NB4 (cell line): ENCODE data around the gene KRTAP4-3.

ENCODE experiments used
- MYC ChIP-seq: IDR thresholded peaks from 2 replicates; pipeline ENCODE4 v1.6.1; 2011; ENCODE audit warnings: low read depth, low read length
- POLR2A ChIP-seq: IDR thresholded peaks from 2 replicates; pipeline ENCODE4 v1.6.1; 2011; ENCODE audit warnings: mild to moderate bottlenecking; ENCODE audit not compliant: insufficient read length; ENCODE audit errors: extremely low read depth
- TF ChIP-seq, protein P1 (sequence below): IDR thresholded peaks from one replicate; pipeline ENCODE4 v1.5.1; 2012; ENCODE audit warnings: low read depth, low read length

DNA sequence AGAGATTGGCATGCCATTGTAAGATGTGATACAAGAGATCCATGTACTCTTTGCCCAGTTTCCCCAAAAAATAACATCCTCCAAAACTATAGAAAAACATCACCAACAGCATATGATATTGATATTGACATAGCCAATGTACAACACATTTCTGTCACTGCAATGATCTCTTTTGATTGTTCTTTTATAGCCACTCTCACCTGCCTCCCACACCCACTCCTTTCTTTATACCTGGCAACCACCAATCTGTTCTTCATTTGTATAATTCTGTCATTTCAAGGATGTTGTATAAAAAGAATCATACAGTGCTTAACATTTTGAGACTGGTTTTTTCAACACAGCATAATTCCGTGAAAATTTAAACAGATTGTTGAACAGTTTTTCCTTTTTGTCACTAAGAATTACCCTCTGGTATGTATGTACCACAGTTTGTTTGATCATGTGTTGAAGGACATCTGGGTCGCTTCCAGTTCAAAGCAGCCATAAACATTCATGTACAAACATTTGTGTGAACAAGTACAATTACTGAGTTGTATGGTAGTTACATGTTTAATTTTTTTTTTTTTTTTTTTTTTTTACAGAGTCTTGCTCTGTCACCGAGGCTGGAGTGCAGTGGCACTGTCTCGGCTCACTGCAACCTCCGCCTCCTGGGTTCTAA lies 31.5 kb upstream of the KRTAP4-3 start:
- TF ChIP-seq MYC (no peak), POLR2A (no peak)
- TF ChIP-seq, protein P1, sequence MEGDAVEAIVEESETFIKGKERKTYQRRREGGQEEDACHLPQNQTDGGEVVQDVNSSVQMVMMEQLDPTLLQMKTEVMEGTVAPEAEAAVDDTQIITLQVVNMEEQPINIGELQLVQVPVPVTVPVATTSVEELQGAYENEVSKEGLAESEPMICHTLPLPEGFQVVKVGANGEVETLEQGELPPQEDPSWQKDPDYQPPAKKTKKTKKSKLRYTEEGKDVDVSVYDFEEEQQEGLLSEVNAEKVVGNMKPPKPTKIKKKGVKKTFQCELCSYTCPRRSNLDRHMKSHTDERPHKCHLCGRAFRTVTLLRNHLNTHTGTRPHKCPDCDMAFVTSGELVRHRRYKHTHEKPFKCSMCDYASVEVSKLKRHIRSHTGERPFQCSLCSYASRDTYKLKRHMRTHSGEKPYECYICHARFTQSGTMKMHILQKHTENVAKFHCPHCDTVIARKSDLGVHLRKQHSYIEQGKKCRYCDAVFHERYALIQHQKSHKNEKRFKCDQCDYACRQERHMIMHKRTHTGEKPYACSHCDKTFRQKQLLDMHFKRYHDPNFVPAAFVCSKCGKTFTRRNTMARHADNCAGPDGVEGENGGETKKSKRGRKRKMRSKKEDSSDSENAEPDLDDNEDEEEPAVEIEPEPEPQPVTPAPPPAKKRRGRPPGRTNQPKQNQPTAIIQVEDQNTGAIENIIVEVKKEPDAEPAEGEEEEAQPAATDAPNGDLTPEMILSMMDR: no peak
